Activated naive CD4-positive, alpha-beta T cell treated with anti-CD3 and anti-CD28 coated beads, Interleukin-2, amount 50 U/mL, for 24 hours (primary cell): ENCODE data around the gene PLPPR4.

Experiments
- H3K27ac Mint-ChIP-seq: one replicate; pipeline ENCODE4 v1.8.0; 2021; ENCODE audit warnings: mild to moderate bottlenecking, mixed read lengths
- H3K27me3 Mint-ChIP-seq: one replicate; pipeline ENCODE4 v1.8.0; 2021; ENCODE audit warnings: mixed read lengths
- H3K36me3 Mint-ChIP-seq: one replicate; pipeline ENCODE4 v1.8.0; 2021; ENCODE audit warnings: mixed read lengths
- H3K4me1 Mint-ChIP-seq: one replicate; pipeline ENCODE4 v1.8.0; 2021; ENCODE audit warnings: mixed read lengths
- H3K4me3 Mint-ChIP-seq: one replicate; pipeline ENCODE4 v1.8.0; 2021; ENCODE audit warnings: mild to moderate bottlenecking, mixed read lengths
- H3K9me3 Mint-ChIP-seq: one replicate; pipeline ENCODE4 v1.8.0; 2021; ENCODE audit warnings: mixed read lengths

PLPPR4 gene

GRCh38 chr1:99304725-99305282 is 40.5 kb downstream of the PLPPR4 start:
- peaks cover 2% of the 10 kb centered on the region for H3K27me3 Mint-ChIP-seq

GRCh38 chr1:99305626-99306025 is 41.3 kb downstream of the PLPPR4 start:
- H3K27me3 Mint-ChIP-seq = peaks cover 2% of the 10 kb centered on the region
- H3K4me1 Mint-ChIP-seq = no peaks in the 10 kb centered on the region
- H3K9me3 Mint-ChIP-seq = no peaks in the 10 kb centered on the region
- no peaks in the 10 kb centered on the region for H3K36me3 Mint-ChIP-seq
- H3K4me3 Mint-ChIP-seq = no peak overlapping the region
- H3K27ac Mint-ChIP-seq = no peak overlapping the region

More at GRCh38 chr1:99304725-99305282, 40.5 kb downstream of the PLPPR4 start:
- Mint-ChIP-seq H3K9me3 (no peaks in the 10 kb centered on the region), H3K27ac (no peak overlapping the region), H3K4me3 (no peak overlapping the region), H3K36me3 (no peaks in the 10 kb centered on the region), H3K4me1 (no peaks in the 10 kb centered on the region)

- no peaks in the 10 kb centered on the region for H3K9me3 Mint-ChIP-seq
- peaks cover 2% of the 10 kb centered on the region for H3K27me3 Mint-ChIP-seq
- H3K36me3 Mint-ChIP-seq = no peaks in the 10 kb centered on the region
- no peak overlapping the region for H3K4me3 Mint-ChIP-seq
- H3K4me1 Mint-ChIP-seq = no peaks in the 10 kb centered on the region
- H3K27ac Mint-ChIP-seq = no peak overlapping the region
These were observed 41.8 kb downstream of the PLPPR4 start for GRCh38 chr1:99306056-99306455.

GRCh38 chr1:99306644-99307043 is 42.4 kb downstream of the PLPPR4 start:
- Mint-ChIP-seq H3K27me3 (peaks cover 2% of the 10 kb centered on the region), H3K4me1 (no peaks in the 10 kb centered on the region), H3K9me3 (no peaks in the 10 kb centered on the region), H3K27ac (no peak overlapping the region), H3K36me3 (no peaks in the 10 kb centered on the region), H3K4me3 (no peak overlapping the region)

- H3K27me3 Mint-ChIP-seq = no peaks in the 10 kb centered on the region
- no peak overlapping the region for H3K27ac Mint-ChIP-seq
- H3K4me3 Mint-ChIP-seq = no peak overlapping the region
- H3K36me3 Mint-ChIP-seq = no peaks in the 10 kb centered on the region
- no peaks in the 10 kb centered on the region for H3K4me1 Mint-ChIP-seq
- no peaks in the 10 kb centered on the region for H3K9me3 Mint-ChIP-seq
These were observed 51.0 kb downstream of the PLPPR4 start for GRCh38 chr1:99315305-99315704.

- Mint-ChIP-seq H3K36me3 (no peaks in the 10 kb centered on the region), H3K4me3 (no peak overlapping the region), H3K27ac (no peak overlapping the region), H3K9me3 (no peaks in the 10 kb centered on the region), H3K27me3 (no peaks in the 10 kb centered on the region), H3K4me1 (no peaks in the 10 kb centered on the region)
These were observed 62.1 kb downstream of the PLPPR4 start for GRCh38 chr1:99326215-99326949.

- no peaks in the 10 kb centered on the region for H3K36me3 Mint-ChIP-seq
- H3K4me1 Mint-ChIP-seq = no peaks in the 10 kb centered on the region
- H3K4me3 Mint-ChIP-seq = no peak overlapping the region
- no peak overlapping the region for H3K27ac Mint-ChIP-seq
- no peaks in the 10 kb centered on the region for H3K27me3 Mint-ChIP-seq
- no peaks in the 10 kb centered on the region for H3K9me3 Mint-ChIP-seq
These were observed 63.1 kb downstream of the PLPPR4 start for GRCh38 chr1:99327357-99327756.

- Mint-ChIP-seq H3K4me1 (no peaks in the 10 kb centered on the region), H3K27ac (no peak overlapping the region), H3K9me3 (no peaks in the 10 kb centered on the region), H3K36me3 (no peaks in the 10 kb centered on the region), H3K4me3 (no peak overlapping the region), H3K27me3 (no peaks in the 10 kb centered on the region)
These were observed 63.9 kb downstream of the PLPPR4 start for GRCh38 chr1:99328171-99328570.

- Mint-ChIP-seq H3K4me1 (no peaks in the 10 kb centered on the region), H3K27ac (no peak overlapping the region), H3K9me3 (no peaks in the 10 kb centered on the region), H3K36me3 (no peaks in the 10 kb centered on the region), H3K27me3 (peaks cover 2% of the 10 kb centered on the region), H3K4me3 (no peak overlapping the region)
These were observed 66.8 kb downstream of the PLPPR4 start for GRCh38 chr1:99331083-99331482.

- Mint-ChIP-seq H3K27ac (no peak overlapping the region), H3K36me3 (no peaks in the 10 kb centered on the region), H3K9me3 (no peaks in the 10 kb centered on the region), H3K27me3 (peaks cover 2% of the 10 kb centered on the region), H3K4me3 (no peak overlapping the region), H3K4me1 (no peaks in the 10 kb centered on the region)
These were observed 67.3 kb downstream of the PLPPR4 start for GRCh38 chr1:99331636-99332035.

GRCh38 chr1:99332561-99332960 is 68.3 kb downstream of the PLPPR4 start:
- Mint-ChIP-seq H3K4me3 (no peak overlapping the region), H3K9me3 (no peaks in the 10 kb centered on the region), H3K27ac (no peak overlapping the region), H3K36me3 (no peaks in the 10 kb centered on the region), H3K27me3 (peaks cover 2% of the 10 kb centered on the region), H3K4me1 (no peaks in the 10 kb centered on the region)

- Mint-ChIP-seq H3K9me3 (no peaks in the 10 kb centered on the region), H3K27ac (no peak overlapping the region)
These were observed 70.7 kb downstream of the PLPPR4 start for GRCh38 chr1:99334991-99335390.

GRCh38 chr1:99347041-99347684 is 82.9 kb downstream of the PLPPR4 start:
- peaks cover 5% of the 10 kb centered on the region for H3K9me3 Mint-ChIP-seq
- H3K27me3 Mint-ChIP-seq = peaks cover 6% of the 10 kb centered on the region
- no peak overlapping the region for H3K4me3 Mint-ChIP-seq
- no peaks in the 10 kb centered on the region for H3K4me1 Mint-ChIP-seq
- H3K36me3 Mint-ChIP-seq = no peaks in the 10 kb centered on the region
- H3K27ac Mint-ChIP-seq = no peak overlapping the region

More at GRCh38 chr1:99334991-99335390, 70.7 kb downstream of the PLPPR4 start:
- no peak overlapping the region for H3K4me3 Mint-ChIP-seq
- no peaks in the 10 kb centered on the region for H3K36me3 Mint-ChIP-seq
- peaks cover 2% of the 10 kb centered on the region for H3K27me3 Mint-ChIP-seq
- H3K4me1 Mint-ChIP-seq = no peaks in the 10 kb centered on the region

GRCh38 chr1:99348397-99349132 is 84.3 kb downstream of the PLPPR4 start:
- Mint-ChIP-seq H3K4me3 (no peak overlapping the region), H3K36me3 (no peaks in the 10 kb centered on the region), H3K9me3 (no peaks in the 10 kb centered on the region), H3K4me1 (no peaks in the 10 kb centered on the region), H3K27ac (no peak overlapping the region), H3K27me3 (peaks cover 3% of the 10 kb centered on the region)

GRCh38 chr1:99352821-99353220 is 88.5 kb downstream of the PLPPR4 start:
- Mint-ChIP-seq H3K9me3 (no peaks in the 10 kb centered on the region), H3K36me3 (no peaks in the 10 kb centered on the region), H3K27me3 (peaks cover 8% of the 10 kb centered on the region), H3K27ac (no peak overlapping the region), H3K4me1 (no peaks in the 10 kb centered on the region), H3K4me3 (no peak overlapping the region)

- Mint-ChIP-seq H3K9me3 (no peaks in the 10 kb centered on the region), H3K4me3 (no peak overlapping the region), H3K36me3 (no peaks in the 10 kb centered on the region), H3K27ac (no peak overlapping the region), H3K4me1 (no peaks in the 10 kb centered on the region), H3K27me3 (peaks cover 4% of the 10 kb centered on the region)
These were observed 94.5 kb downstream of the PLPPR4 start for GRCh38 chr1:99358770-99359169.
